Measurements from ENCODE around the gene PHKA1. TPM values are rescaled to one million over a fixed set of nuclear protein-coding genes. Genes with fewer than 3 reads are reported as not detected.

The PHKA1 gene
- total and polyA plus RNA-seq, 2 experiments from 2014 or later = 2.6 to 6.8 TPM

DNA sequence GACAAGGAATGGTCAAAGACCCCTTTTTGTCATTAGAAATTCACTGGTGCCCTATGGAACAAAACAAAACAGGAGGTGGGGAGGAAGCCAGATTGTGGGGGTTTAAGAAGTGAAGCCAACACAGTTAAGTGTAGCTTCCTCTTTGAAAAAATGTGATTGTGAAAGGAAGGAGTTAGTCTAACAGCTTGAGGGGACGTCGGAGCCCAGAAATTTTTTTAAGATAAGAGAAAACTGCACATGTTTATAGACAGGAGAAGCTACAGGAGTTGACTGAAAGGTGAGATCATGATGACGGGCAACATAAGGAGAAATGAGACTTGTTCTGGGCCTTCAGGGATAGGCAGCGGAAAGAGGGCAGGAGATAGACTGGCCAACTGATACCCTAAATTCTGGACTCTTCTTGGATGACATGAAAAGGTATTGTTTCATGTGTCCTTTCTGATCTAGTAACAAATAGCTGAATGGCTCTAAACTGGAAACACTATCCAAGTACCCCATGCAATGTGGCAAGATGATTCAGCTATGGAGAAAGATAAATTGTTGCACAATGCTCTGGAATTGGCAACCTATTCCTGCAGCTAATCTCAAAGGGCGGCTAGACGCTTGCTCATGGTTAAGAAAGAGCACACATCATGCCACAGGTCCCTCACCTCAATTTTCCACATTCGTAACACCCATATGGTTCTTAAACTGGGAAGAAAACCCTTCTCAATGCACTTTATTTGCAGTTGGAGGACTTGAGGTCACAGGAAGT, 137.8 kb downstream of the PHKA1 start (continued):
- TF ChIP-seq, protein P1, sequence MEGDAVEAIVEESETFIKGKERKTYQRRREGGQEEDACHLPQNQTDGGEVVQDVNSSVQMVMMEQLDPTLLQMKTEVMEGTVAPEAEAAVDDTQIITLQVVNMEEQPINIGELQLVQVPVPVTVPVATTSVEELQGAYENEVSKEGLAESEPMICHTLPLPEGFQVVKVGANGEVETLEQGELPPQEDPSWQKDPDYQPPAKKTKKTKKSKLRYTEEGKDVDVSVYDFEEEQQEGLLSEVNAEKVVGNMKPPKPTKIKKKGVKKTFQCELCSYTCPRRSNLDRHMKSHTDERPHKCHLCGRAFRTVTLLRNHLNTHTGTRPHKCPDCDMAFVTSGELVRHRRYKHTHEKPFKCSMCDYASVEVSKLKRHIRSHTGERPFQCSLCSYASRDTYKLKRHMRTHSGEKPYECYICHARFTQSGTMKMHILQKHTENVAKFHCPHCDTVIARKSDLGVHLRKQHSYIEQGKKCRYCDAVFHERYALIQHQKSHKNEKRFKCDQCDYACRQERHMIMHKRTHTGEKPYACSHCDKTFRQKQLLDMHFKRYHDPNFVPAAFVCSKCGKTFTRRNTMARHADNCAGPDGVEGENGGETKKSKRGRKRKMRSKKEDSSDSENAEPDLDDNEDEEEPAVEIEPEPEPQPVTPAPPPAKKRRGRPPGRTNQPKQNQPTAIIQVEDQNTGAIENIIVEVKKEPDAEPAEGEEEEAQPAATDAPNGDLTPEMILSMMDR (conservative IDR thresholded peaks at IDR 0.05; ENCODE audit: low read depth in 2 of 2) = no peak
- TF ChIP-seq, protein P2, sequence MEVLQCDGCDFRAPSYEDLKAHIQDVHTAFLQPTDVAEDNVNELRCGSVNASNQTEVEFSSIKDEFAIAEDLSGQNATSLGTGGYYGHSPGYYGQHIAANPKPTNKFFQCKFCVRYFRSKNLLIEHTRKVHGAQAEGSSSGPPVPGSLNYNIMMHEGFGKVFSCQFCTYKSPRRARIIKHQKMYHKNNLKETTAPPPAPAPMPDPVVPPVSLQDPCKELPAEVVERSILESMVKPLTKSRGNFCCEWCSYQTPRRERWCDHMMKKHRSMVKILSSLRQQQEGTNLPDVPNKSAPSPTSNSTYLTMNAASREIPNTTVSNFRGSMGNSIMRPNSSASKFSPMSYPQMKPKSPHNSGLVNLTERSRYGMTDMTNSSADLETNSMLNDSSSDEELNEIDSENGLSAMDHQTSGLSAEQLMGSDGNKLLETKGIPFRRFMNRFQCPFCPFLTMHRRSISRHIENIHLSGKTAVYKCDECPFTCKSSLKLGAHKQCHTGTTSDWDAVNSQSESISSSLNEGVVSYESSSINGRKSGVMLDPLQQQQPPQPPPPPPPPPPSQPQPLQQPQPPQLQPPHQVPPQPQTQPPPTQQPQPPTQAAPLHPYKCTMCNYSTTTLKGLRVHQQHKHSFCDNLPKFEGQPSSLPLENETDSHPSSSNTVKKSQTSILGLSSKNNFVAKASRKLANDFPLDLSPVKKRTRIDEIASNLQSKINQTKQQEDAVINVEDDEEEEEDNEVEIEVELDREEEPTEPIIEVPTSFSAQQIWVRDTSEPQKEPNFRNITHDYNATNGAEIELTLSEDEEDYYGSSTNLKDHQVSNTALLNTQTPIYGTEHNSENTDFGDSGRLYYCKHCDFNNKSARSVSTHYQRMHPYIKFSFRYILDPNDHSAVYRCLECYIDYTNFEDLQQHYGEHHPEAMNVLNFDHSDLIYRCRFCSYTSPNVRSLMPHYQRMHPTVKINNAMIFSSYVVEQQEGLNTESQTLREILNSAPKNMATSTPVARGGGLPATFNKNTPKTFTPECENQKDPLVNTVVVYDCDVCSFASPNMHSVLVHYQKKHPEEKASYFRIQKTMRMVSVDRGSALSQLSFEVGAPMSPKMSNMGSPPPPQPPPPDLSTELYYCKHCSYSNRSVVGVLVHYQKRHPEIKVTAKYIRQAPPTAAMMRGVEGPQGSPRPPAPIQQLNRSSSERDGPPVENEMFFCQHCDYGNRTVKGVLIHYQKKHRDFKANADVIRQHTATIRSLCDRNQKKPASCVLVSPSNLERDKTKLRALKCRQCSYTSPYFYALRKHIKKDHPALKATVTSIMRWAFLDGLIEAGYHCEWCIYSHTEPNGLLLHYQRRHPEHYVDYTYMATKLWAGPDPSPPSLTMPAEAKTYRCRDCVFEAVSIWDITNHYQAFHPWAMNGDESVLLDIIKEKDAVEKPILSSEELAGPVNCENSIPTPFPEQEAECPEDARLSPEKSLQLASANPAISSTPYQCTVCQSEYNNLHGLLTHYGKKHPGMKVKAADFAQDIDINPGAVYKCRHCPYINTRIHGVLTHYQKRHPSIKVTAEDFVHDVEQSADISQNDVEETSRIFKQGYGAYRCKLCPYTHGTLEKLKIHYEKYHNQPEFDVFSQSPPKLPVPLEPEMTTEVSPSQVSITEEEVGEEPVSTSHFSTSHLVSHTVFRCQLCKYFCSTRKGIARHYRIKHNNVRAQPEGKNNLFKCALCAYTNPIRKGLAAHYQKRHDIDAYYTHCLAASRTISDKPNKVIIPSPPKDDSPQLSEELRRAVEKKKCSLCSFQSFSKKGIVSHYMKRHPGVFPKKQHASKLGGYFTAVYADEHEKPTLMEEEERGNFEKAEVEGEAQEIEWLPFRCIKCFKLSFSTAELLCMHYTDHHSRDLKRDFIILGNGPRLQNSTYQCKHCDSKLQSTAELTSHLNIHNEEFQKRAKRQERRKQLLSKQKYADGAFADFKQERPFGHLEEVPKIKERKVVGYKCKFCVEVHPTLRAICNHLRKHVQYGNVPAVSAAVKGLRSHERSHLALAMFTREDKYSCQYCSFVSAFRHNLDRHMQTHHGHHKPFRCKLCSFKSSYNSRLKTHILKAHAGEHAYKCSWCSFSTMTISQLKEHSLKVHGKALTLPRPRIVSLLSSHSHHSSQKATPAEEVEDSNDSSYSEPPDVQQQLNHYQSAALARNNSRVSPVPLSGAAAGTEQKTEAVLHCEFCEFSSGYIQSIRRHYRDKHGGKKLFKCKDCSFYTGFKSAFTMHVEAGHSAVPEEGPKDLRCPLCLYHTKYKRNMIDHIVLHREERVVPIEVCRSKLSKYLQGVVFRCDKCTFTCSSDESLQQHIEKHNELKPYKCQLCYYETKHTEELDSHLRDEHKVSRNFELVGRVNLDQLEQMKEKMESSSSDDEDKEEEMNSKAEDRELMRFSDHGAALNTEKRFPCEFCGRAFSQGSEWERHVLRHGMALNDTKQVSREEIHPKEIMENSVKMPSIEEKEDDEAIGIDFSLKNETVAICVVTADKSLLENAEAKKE (CRISPR knock-in tag; IDR thresholded peaks at IDR 0.05) = no peak
- TF ChIP-seq CREB1 (CRISPR knock-in tag; IDR thresholded peaks at IDR 0.05; ENCODE audit: low read depth) = no peak
- no peak for TF ChIP-seq NANOG (IDR thresholded peaks at IDR 0.05; ENCODE audit: borderline replicate concordance)

DNA sequence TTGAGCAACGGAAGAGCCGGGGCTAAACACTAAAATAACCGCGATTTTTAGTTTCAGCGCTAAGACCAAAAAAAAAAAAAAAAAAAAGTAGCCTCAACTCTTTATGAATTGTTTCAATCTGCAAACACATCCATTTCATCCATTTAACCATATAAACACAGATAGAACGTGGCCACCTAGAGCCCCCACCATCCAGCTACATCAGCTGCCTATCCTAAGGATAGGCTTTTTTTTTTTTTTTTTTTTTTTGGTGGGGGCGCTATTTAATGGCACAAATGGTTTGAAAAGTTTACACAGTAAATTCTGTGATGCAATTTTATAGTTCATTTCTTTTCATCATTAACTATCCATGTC, 141.0 kb downstream of the PHKA1 start:
- peaks cover 8% of the 10 kb centered on the region; the same call in 2 of the 3 replicates for H3K36me3 Mint-ChIP-seq (ENCODE audit: low read depth)
- DNase-seq (ENCODE audit: low spot score) (no peak), ATAC-seq (peak; percentile 31)
- Histone ChIP-seq H2AFZ (peak overlapping the region; percentile 25; the same call in 1 of the 2 replicates), H3K27me3 (ENCODE audit: insufficient read depth) (no peaks in the 10 kb centered on the region), H3K4me3 (peak overlapping the region; percentile 80), H3F3A (replicated peaks; ENCODE audit: low read depth) (no peaks in the 10 kb centered on the region), H3K4me2 (peak overlapping the region; percentile 74), H3K27ac (ENCODE audit: low read depth) (no peak overlapping the region), H3K36me3 (ENCODE audit: insufficient read depth) (no peaks in the 10 kb centered on the region), H3K4me1 (ENCODE audit: insufficient read depth) (no peaks in the 10 kb centered on the region), H3K79me2 (replicated peaks; ENCODE audit: insufficient read depth) (0 out of 2 replicates have a peak, but pooled peaks cover 4% of the 10 kb centered on the region), H4K20me1 (replicated peaks; ENCODE audit: insufficient read depth) (no peaks in the 10 kb centered on the region), H3K9me2 (ENCODE audit: insufficient read depth) (no peaks in the 10 kb centered on the region)
- no peaks in the 10 kb centered on the region for H3K9me3 Mint-ChIP-seq
- peak overlapping the region; percentile 98; the same call in 1 of the 2 replicates for H3K27ac Mint-ChIP-seq
- peak overlapping the region; percentile 98 for H3K4me3 Mint-ChIP-seq
- H3K27me3 Mint-ChIP-seq (ENCODE audit: insufficient read depth, low read depth, poor library complexity) = no peaks in the 10 kb centered on the region
- no peaks in the 10 kb centered on the region; the same call in 2 of the 3 replicates for H3K4me1 Mint-ChIP-seq
- TF ChIP-seq, protein P1 (conservative IDR thresholded peaks at IDR 0.05; ENCODE audit: low read depth in 2 of 2) = 0 out of 4 replicates have a peak, but pooled peaks of 1 of the 2 experiments have one; percentile 14

Data from GM23338 (cell line).